Lower leg skin (tissue), 4 donors: ENCODE data around the gene RTN3. TPM values are rescaled to one million over a fixed set of nuclear protein-coding genes. Genes with fewer than 3 reads are reported as not detected.

Source experiments
- DNase-seq, 2 donors: peaks; one replicate each; pipeline ENCODE4 v3.0.0-alpha.2; 2019; ENCODE audit warnings: low spot score in 2 of 2
- H3K4me3 ChIP-seq: fragments of 200-600 bp; sonication (generic); 2 replicates; pipeline ENCODE4 v1.5.1; 2017; ENCODE audit warnings: mild to moderate bottlenecking, low read depth; ENCODE audit not compliant: poor library complexity, severe bottlenecking
- POLR2A ChIP-seq, 2 donors: fragments of 450-650 bp; IDR thresholded peaks; one replicate each; pipeline ENCODE4 v1.6.1; 2016 to 2017; ENCODE audit warnings: antibody characterized with exemption in 2 of 2, mild to moderate bottlenecking in 1 of 2, moderate library complexity in 1 of 2
- WGBS, 2 donors: methylation state at CpG; one replicate each; pipeline ENCODE4 v1.1.5; 2018; 5-methylcytosine and 5-hydroxymethylcytosine counted together
- intact Hi-C: fragments of 100-400 bp; cut with DNase I; formaldehyde crosslinking; loops from one replicate; pipeline ENCODE4 v1.15.0; 2023; ENCODE audit warnings: low total_unique reads
- total RNA-seq, 4 donors: library from RNA; depleted of rRNA; stranded (reverse); fragments of >200 nt; gene quantifications; one replicate each; pipeline ENCODE4 v1.1.0, GENCODE V29; 2016
- TF ChIP-seq, protein P1 (sequence below), 3 donors: fragments of 450-650 bp; IDR thresholded peaks; one replicate each; pipeline ENCODE4 v1.5.1; 2016; ENCODE audit warnings: antibody characterized with exemption in 3 of 3, mild to moderate bottlenecking in 3 of 3, moderate library complexity in 2 of 3

Gene RTN3
- total RNA-seq, 4 donors from 2014 or later = 124 to 192 (median 148) TPM

DNA sequence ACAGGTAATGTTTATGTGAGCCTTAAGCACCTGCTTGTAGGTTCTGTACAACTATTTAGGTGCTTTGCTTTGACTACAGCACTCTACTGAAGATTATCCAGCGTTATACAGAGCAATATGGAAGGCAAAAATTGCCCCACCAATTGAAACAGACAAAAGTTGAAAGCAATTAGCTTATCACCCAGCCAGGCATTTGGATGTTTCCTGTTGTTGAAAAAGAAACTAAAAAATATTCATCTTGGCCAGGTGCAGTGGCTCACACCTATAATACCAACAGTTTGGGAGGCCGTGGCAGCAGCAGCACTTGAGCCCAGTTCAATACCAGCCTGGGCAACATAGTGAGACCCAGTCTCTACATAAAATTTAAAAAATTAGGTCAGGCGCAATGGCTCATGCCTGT lies 28.6 kb upstream of the RTN3 start:
- WGBS, 2 donors = 76 to 81% methylated on average over 3 of the region's 3 CpGs
- no peak for DNase-seq
- no peak overlapping the region for H3K4me3 ChIP-seq
- TF ChIP-seq POLR2A (IDR thresholded peaks at IDR 0.05) = no peak
- TF ChIP-seq, protein P1, sequence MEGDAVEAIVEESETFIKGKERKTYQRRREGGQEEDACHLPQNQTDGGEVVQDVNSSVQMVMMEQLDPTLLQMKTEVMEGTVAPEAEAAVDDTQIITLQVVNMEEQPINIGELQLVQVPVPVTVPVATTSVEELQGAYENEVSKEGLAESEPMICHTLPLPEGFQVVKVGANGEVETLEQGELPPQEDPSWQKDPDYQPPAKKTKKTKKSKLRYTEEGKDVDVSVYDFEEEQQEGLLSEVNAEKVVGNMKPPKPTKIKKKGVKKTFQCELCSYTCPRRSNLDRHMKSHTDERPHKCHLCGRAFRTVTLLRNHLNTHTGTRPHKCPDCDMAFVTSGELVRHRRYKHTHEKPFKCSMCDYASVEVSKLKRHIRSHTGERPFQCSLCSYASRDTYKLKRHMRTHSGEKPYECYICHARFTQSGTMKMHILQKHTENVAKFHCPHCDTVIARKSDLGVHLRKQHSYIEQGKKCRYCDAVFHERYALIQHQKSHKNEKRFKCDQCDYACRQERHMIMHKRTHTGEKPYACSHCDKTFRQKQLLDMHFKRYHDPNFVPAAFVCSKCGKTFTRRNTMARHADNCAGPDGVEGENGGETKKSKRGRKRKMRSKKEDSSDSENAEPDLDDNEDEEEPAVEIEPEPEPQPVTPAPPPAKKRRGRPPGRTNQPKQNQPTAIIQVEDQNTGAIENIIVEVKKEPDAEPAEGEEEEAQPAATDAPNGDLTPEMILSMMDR (IDR thresholded peaks at IDR 0.05) = no peak
- intact Hi-C loops = loop anchor here (10.0 kb wide), 1 partner anchor 62 kb away; no protein-coding TSS in a partner anchor

DNA sequence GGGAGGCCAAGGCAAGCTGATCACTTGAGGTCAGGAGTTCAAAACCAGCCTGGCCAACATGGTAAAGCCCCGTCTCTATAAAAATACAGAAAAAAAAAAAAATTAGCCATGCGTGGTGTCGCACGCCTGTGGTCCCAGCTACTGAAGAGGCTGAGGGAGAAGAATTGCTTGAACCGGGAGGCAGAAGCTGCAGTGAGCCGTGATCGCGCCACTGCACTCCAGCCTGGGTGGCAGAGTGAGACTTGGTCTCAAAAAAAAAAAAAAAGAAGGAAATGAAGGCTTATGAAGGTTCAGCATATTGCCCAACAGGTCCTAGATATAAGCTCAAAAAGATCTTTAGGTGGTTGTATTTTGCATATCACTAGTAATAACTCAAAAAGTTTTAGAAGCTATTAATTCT lies 20.3 kb upstream of the RTN3 start:
- DNase-seq = no peak
- WGBS, 2 donors = 89 to 93% methylated on average over 8 of the region's 8 CpGs
- no peak for TF ChIP-seq POLR2A (IDR thresholded peaks at IDR 0.05)
- intact Hi-C loops = no loop called here
- no peak overlapping the region for H3K4me3 ChIP-seq

DNA sequence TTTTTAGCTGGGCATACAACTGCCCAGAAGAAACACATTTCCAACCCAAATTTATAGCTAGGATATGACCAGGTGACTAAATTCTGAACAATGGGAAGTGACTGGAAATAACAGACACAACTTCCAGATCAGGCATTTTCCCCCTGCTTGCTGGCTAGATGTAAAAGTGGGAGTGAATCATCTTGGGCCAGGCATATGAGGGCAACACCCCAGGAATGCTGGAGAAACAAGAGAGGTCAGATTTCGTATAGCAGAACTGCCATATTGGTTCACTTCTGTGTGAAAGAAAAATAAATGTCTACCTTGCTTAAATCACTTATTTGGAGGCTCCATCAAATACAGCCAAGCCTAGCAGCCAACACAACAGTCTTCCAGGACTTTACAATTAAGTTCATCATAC lies 17.5 kb upstream of the RTN3 start:
- intact Hi-C loops = no loop called here
- no peak for TF ChIP-seq POLR2A (IDR thresholded peaks at IDR 0.05)
- TF ChIP-seq, protein P1 (IDR thresholded peaks at IDR 0.05) = no peak
- no peak for DNase-seq
- no peak overlapping the region for H3K4me3 ChIP-seq
- WGBS, 2 donors = 0 to 4% methylated on average over 1 of the region's 1 CpG

DNA sequence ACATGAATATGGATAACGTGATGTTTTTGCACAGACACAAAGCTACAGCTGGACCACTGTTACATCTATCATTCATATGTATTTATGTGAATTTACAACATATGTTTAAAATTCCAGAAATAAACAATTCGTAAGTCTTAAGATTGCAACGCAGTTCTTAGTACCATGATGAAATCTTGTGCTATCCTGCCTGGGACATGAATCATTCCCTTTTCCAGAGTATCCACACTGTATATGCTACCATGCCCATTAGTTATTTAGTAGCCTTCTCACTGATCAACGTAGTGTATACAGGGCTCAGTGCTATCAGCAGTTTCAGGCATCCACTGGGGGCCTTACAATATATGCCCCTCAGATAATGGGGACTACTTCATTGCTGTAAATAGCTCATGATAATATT lies 14.4 kb upstream of the RTN3 start:
- intact Hi-C loops = no loop called here
- H3K4me3 ChIP-seq = no peak overlapping the region
- 46 to 50% methylated on average over 4 of the region's 4 CpGs for WGBS, 2 donors
- DNase-seq = peak in 1 of 2 donors; percentile 12
- TF ChIP-seq POLR2A (IDR thresholded peaks at IDR 0.05) = no peak
- TF ChIP-seq, protein P1 (IDR thresholded peaks at IDR 0.05) = no peak

DNA sequence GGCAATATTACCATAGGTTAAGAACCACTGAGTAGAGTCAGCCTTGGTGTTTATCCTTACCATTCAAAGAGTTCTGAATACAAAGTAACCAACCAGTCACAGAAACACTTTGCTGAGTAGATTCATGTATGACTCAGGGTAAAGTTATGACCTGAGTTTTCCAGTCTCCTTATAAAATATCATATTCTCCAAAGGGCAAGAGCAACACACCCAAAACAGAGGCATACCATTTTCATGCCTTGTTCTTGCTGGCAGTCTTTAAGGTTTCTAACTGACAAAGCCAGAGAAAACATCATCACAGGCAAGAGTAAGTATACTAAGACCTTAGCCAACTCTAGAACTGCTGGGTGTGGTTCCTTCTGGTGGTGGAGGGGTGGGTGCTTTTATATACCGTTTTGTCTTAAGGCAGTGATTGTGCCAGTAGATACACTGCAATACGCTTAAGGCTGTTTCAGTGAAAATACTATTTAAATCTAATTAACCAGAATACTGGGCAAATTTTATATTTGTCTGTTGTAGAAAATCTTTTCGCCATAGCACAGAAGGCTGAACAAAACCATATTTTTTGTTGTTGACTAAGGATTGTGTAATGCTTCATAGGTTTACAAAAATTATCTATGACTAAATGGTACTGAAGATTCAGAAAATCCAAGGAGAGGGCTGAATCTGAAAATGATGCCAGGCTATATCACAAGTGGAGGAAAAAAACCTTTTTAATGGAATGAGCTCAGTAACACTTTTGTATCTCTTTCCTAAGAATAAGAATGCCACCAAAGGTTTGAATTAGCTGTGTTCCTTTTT lies 13.1 kb upstream of the RTN3 start:
- peak in 1 of 2 donors; percentile 29 for DNase-seq
- H3K4me3 ChIP-seq = no peak overlapping the region
- WGBS, 2 donors = 27 to 32% methylated on average over 3 of the region's 3 CpGs

DNA sequence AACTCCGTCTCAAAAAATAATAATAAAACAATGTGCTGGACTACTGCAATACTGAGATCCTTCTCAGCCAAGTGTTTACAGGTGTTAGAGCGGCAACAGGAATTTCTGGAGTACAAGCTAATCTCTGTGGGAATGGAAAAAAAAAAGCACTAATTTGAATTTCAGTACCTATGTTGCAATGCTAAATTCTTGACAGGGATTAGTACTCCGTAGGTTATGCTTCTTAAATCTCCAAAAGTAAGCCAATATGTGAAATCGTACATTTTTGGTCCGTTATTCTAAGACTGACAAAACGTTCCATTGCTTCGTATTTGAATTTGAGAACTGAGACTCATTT lies 11.2 kb upstream of the RTN3 start:
- intact Hi-C loops = no loop called here
- H3K4me3 ChIP-seq = no peak overlapping the region
- 16 to 19% methylated on average over 7 of the region's 7 CpGs for WGBS, 2 donors
- TF ChIP-seq, protein P1 (IDR thresholded peaks at IDR 0.05) = no peak
- no peak for TF ChIP-seq POLR2A (IDR thresholded peaks at IDR 0.05)
- DNase-seq = no peak

More for the DNA sequence above, 13.1 kb upstream of the RTN3 start:
- intact Hi-C loops = no loop called here
- TF ChIP-seq POLR2A (IDR thresholded peaks at IDR 0.05) = no peak
- TF ChIP-seq, protein P1 (IDR thresholded peaks at IDR 0.05) = no peak
